ENCODE measurements around the gene SEMA4C.

The SEMA4C gene

GRCh38 chr2:96839293-96839874, 30.5 kb downstream of the SEMA4C start:
- DNase-seq: no peak

GRCh38 chr2:96838345-96839292, 31.3 kb downstream of the SEMA4C start:
- no peak for DNase-seq

- DNase-seq: no peak
Observed at GRCh38 chr2:96837575-96837974, 32.3 kb downstream of the SEMA4C start.

GRCh38 chr2:96835830-96836229, 34.0 kb downstream of the SEMA4C start:
- no peak for DNase-seq

- DNase-seq: peak; percentile 97
Observed at GRCh38 chr2:96832754-96833507, 36.9 kb downstream of the SEMA4C start.

- DNase-seq: no peak
Observed at GRCh38 chr2:96832408-96832753, 37.5 kb downstream of the SEMA4C start.

DNA sequence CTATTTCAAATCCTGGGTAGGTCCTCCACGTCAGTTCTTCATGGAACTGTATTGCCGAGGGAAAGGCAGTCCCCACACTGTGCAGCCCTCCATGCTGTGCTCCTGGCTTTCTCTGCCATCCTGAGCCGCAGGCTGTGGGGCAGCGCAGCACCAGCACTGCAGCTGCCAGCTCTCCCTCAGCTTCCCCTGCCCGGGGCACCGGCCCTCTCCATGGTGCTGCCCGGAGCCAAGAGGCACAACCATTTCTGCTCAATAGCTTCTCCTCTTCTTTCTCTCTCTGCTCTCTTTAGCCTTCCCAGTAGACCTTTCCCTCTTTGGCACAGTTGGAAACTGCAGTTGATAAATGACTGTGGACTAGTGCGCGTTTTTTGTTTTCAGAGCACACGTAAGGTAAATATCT, 38.2 kb downstream of the SEMA4C start:
- no peak for DNase-seq

GRCh38 chr2:96830044-96830562, 39.8 kb downstream of the SEMA4C start:
- DNase-seq: no peak

- no peak for DNase-seq
Observed at GRCh38 chr2:96828874-96829273, 41.0 kb downstream of the SEMA4C start.

- DNase-seq: no peak
Observed at GRCh38 chr2:96828436-96828835, 41.4 kb downstream of the SEMA4C start.

DNA sequence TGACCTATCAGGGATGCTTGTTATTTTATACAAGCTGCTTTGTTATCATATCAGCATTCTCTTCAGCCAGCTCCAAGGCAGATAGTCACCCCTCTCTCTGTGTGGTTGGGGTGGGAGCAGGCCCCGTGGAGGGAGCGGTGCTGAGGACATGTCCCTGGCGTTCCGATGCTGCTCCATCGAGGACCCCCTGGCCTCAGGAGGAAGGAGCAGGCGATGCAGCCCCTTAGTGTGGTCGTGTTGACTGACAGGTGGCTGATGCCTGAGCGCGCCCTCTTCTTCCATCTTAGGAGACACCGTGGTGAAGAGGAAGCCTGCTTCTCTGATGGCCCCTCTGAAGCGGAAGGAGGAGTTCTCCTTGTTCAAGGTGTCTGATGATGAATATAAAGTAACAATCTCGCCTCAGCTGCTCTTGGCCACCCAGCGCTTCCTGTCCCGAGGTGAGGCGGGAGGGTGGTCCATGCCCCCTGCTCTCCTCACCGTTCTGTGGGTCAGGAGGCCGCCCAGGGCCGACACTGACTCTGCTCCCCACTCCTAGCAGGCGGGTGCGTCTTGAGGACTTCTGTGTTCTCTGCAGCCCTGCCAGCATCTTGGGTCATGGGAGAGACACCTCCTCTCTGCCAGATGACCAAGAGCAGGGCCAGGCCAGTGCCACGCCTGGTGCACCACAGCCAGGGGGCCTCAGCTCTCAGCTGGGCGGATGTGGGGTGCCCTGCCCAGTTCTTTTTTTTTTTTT, 43.2 kb downstream of the SEMA4C start:
- no peak for DNase-seq

- DNase-seq: no peak
Observed at GRCh38 chr2:96825057-96825456, 44.8 kb downstream of the SEMA4C start.

DNA sequence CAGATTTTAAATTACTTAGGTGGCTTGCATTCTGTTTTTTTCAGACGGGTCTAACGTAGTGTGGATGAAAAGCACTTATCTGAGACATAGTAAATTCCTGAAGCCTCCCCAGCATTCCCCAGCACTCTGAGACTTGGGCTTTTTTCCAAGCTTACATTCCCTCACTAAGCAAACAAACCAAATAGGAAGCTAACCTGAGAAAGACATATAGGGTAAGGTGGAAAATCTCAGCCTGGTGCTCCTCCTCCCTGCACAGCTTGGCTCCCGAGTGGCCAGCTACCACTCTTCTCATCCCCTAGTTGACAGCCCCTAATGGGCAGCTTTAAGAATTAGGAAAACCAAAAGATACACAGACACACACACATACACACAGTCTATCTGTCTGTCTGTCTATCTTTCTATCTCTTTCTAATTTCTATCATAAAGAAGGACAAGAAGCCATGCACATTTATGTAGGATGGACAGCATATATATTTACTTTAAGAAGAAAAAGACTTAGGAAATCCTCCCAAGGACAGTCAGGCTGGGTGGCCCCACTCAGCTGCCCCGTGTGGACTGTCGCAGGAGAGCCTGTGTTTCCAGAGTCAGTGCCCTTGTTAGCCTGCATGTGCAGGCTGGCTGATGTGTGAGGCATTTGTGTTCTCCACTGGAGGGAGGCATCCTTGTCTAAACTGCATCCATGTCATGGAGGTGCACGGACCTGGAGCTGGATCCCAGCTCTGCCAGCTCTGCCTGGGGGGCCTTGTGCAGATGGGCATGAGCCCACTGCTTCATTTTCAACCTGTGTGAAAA, 45.6 kb downstream of the SEMA4C start:
- no peak for DNase-seq

DNA sequence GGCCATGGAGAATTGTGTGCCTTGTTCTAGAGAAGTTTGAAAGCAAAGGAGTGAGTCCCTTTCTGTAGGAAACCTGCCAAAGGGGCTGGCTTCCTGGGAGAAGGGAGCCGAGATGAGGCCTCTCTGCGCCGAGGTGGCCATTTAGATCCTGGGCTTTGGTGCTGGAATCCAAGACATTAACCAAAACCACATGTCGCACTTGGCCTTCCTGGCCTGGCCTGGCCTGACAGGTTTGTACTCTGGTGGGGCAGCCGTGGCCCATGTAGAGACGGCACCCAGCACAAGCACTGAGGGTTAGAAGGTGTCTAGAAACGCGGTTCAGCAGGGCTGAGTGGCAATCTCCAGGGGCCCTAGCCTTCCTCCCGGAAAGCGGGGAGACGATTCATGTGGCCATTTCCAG, 46.7 kb downstream of the SEMA4C start:
- no peak for DNase-seq

DNA sequence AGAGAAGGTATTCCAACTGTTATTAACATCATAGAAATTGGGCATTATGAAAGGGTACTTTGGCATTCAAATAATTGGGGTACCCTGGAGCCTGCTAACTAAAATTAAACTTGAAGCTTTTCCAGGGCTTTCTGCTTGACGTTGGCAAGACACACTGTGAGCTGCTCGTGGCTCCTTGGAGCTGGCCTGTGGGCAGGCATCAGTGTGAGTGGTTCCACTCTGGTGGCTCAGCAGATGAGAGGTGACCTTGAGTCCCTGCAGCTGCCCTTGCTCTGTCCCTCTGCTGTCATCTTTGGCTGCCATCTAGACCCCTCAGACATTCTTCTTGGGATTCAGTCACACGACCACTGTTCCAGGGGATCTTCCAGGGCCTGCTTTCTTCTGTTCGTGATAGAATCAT, 47.1 kb downstream of the SEMA4C start:
- no peak for DNase-seq

DNA sequence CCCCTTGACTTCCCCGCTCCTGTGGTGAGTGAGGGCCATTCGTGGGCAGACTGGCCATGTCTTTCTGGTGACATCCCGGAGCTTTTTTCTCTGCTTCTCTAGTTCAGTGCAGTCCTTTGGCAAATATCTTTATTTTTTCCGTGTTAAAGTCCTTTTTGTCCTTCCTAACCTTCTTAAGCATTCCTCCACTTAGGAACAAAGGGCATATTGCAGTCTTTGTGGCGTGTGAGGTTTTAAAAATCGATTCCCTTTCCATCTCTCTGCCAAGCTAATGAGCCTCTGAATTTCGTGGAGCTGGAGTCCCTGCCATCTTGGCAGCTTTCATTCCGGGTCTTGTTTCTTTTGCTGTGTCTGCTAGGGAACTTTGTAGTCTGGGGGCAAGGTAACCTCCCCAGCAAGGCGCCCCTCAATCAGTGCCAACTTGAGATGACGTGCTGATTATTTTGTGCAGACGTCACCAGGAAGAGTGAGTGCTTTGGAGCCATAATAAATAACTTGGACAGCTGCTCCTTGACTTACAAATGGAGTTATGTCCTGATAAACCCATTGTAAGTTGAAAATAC, 48.7 kb downstream of the SEMA4C start:
- DNase-seq: no peak

- DNase-seq: no peak
Observed at GRCh38 chr2:96819876-96820511, 49.9 kb downstream of the SEMA4C start.

DNA sequence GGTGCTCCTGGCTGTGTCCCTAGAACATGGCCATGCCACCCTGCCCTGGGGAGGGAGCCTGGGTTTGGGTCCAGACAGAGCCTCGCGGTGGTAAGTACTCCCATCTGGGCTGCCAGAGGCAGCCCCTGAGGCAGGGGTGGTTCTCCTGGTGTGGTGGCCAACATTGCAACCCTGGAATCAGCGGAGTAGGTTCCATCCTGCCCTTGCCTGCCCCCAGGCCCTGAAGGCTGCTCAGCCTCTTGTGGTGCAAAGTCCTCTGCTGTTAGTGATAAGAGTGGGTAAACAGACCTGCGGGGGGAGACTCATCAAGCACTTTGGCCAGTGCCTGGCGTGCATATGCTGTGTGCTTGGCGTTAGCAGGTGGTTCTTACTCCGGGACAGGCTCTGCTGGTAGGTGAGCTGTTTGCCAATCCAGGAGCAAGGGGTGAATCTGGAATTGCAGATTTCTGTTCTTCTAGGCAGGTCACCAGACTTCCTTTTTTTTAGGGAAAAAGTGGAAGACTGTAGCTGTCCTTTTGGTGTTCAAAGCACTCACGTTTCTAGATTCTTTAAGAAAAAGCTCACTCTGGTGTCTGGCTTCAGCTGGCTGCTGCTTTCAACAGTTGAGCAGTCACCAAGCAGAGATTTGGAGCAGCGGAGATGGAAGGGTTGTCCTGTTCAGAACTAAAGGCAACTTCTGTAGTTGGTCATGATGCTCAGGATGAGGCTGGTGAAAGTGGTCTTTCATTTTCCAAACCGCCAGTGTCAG, 50.6 kb downstream of the SEMA4C start:
- no peak for DNase-seq

DNA sequence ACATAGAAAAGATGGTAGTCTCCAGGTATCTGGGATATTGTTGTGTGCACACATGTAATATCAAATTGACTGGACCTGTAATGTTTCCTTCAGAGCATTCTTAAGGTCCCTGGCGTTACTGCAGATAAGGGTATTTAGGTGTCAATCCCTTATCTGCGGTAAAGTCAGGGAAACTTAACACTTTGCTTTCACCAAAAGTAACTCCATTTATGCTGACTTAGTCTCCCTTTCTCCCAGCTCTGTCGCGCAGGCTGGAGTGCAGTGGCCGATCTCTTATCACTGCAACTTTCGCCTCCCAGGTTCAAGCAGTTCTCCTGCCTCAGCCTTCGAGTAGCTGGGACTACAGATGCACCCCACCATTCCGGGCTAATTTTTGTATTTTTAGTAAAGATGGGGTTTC, 52.0 kb downstream of the SEMA4C start:
- no peak for DNase-seq
